ENCODE data around the gene KLHDC3.
A peak's percentile ranks its signal among the peaks of the same experiment; 100 is the strongest.

Gene KLHDC3

DNA sequence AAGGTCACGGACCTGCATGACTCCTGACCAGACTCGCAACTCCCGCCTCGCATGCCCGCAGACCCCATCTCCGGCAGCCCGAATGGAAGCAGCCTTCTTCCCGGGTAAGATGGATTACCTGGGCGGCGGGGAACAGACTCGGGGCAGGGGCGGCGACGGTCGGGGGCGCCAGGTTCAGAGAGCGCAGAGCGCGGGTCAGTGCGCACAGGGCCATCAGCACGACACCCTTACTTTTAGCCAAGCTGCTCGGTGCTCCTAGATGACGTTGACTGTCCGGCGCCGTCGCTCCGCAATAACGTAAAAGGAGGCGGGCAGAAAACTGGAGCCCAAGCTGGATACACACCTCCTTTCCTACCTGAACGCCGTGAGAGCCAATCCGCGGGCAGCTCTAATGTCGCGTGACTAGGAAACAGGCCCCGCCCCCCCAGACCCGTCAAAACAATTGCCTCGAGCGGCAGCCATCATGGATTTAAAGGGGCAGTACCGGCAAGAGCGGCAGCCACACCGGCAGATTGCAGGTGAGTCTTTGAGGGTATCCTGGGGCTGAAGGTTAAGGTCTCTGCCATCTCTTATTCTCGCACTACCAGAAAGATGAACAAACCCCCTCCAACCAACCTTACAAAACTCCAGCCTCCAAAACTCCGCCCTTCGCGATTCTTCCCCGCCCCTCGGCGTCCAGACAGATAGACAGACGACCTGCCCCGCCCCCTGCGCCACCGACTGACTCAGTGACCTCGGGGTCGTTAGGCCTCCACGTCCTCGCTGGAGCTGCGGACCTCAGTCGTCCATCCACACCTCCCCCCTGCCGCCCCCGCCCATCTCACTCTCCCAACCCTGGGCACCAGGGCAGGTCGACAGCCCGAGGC, 45.4 kb downstream of the KLHDC3 start, which contains the start of the genes KLC4 and MRPL2:
Gene KLC4, plus strand, starts transcription at position 464 of the 866 bp plus-strand sequence. CDS start 1,705 bp downstream, outside the sequence.
Gene MRPL2, minus strand, starts transcription at position 267 of the 866 bp plus-strand sequence. Its CDS starts 53 bp downstream, at position 214.
- DNase-seq: peak; percentile 100

DNA sequence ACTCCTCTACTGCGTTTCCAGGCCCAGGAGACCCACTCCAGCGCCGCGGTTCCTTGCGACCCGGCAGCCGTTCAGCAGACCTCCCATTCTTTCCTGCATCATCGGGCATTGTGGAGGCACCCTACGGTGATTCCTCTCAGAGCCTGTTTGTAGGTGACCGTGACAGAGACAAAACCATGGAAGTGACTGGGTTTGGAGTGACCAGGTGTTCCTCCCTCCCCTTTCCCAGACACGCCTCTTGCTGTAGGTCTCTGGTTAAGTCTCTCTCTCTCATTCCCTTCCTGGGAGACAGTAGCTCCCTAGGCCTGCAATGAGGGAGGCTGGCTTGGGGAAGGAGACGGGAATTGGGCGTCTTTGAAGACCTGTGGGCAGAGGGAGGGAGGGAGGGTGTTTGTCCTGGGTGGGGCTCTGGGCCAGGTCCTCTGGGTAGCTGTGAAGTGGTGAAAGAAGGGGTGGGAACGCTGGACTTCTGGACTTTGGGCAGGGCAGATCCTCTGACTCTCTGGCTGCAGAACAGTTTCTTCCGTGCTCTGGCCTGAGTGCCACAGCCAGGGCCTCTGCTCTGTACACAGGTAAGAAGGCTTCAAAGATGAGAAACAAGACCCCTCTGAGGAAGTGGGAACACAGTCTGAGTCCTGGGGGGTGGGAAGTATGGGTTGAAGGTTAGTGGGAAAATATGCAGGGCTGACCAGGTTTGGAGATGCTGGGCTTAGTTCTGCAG, 46.1 kb downstream of the KLHDC3 start:
- DNase-seq: peak; percentile 76

DNA sequence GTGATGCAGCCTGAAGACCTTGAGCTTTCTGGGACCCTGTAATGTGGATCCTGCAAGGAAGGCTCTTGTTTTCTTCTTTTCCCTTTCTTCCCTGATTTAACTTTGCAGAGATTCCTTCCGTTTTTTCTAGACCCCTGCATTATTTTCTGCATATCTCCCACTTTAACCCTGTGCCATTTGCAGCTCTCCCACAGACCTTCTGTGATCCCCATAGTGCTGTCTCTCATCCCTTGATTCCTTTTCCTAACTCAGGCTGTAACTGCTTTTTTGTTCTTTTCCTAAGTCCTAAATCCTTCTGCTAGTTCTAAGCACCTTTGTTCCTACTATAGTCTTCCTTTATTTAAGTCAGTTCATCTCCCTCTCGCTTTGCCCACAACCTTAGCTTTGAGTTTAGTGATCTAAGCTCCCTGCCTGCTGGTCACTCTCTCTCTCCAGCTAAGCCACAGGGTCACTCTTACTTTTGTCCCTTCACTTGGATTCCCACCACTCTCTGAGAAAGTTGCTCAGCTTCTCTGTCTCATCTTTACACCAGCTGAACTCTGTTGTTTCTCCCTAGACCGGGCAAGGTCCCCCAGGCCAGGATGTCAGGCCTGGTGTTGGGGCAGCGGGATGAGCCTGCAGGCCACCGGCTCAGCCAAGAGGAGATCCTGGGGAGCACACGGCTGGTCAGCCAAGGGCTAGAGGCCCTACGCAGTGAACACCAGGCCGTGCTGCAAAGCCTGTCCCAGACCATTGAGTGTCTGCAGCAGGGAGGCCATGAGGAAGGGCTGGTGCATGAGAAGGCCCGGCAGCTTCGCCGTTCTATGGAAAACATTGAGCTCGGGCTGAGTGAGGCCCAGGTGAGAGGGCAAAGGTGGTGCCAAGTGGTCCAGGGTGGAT, 46.9 kb downstream of the KLHDC3 start:
- no peak for DNase-seq

DNA sequence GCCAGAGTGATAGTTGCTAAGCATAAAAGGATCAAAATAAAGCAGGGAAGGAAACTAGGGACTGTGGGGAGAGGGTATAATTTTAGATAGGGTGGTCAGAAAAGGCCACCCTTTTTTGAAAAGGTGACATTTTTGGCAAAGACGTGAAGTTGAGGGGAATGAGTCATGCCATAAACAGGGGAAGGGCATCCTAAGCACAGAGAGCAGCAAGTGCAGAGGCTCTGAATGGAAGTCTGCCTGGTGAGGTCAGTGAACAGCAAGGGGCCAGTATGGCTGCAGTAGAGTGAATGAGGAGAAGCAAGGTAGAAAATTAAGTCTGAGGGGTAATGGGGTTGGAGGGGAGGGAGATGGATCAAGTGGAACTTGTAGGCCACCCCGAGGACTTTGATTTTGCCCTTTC, 47.8 kb downstream of the KLHDC3 start:
- no peak for DNase-seq

DNA sequence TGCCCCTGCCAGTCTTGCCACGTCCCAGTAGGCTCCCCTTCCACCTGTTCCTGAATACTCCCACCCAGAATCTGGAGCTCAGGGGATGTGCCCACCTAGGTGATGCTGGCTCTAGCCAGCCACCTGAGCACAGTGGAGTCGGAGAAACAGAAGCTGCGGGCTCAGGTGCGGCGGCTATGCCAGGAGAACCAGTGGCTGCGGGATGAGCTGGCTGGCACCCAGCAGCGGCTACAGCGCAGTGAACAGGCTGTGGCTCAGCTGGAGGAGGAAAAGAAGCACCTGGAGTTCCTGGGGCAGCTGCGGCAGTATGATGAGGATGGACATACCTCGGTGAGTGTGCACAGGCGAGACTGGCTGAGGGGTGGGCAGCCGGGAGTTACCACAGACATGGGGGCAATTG, 48.8 kb downstream of the KLHDC3 start:
- DNase-seq: no peak

DNA sequence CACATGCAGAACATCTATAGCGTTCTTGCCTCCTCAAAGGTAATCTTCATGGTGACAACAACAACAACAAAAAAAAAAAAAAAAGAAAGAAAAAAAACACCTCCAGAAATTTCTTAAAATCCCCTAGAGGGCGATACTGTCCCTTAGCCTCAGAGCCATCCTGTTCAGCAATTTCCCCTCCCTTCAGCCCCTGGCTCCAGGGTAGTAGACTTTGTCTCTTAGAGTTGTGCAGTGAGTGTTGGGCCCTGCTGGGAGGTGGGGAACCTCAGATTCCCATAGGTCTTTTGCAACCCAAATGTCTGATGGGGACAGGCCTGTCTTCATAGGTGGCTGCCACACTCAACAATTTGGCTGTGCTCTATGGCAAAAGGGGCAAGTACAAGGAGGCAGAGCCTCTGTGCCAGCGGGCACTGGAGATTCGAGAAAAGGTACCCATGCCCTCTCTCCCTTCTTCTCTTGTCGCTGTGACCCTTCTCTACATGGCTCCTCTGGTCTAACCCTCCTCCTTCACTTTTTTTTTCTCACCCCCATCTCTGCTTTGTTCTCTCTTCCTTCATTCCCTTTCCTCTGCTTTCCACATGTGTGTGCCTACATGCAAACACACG, 56.1 kb downstream of the KLHDC3 start:
- DNase-seq: peak; percentile 82

Data from NCI-H69 (cell line).